ENCODE data around the gene POU5F2. TPM values are rescaled to one million over a fixed set of nuclear protein-coding genes. Genes with fewer than 3 reads are reported as not detected.

Gene POU5F2
- total RNA-seq, 2 donors from 2014 or later, result 0.40 to 0.84 TPM

DNA sequence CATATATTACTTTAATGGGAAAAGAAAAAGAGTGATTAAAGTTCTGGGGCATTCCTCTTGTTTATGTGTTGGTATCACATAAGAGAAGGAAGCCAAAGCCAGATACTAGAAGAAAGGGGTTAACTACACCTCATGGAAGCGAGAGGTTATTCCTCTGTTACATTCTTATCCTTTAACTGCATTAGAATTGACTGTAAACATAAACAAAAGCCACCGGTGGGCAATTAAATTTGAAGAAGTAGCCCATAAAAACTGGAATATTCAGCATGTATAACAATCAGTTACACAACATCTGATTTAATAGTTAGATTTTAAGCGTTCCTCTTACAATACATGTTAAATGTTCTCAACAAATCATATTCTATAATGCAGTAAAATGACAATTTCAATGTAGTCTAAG, 18.8 kb downstream of the POU5F2 start:
- Mint-ChIP-seq H3K27ac (no peak overlapping the region), H3K4me3 (no peak overlapping the region), H3K36me3 (ENCODE audit: low read depth) (no peaks in the 10 kb centered on the region), H3K9me3 (no peaks in the 10 kb centered on the region), H3K4me1 (peaks cover 6% of the 10 kb centered on the region), H3K27me3 (ENCODE audit: insufficient read depth) (no peaks in the 10 kb centered on the region)
- WGBS, 2 experiments (ENCODE audit: insufficient coverage in 1 of 2, insufficient read length in 1 of 2), result 66 to 100% methylated on average over 1 to 3 of the region's 3 CpGs
- peaks cover 5% of the 10 kb centered on the region for H3K27me3 ChIP-seq (ENCODE audit: control insufficient read depth, insufficient read depth, low read length, poor library complexity, severe bottlenecking)
- TF ChIP-seq, protein P1, sequence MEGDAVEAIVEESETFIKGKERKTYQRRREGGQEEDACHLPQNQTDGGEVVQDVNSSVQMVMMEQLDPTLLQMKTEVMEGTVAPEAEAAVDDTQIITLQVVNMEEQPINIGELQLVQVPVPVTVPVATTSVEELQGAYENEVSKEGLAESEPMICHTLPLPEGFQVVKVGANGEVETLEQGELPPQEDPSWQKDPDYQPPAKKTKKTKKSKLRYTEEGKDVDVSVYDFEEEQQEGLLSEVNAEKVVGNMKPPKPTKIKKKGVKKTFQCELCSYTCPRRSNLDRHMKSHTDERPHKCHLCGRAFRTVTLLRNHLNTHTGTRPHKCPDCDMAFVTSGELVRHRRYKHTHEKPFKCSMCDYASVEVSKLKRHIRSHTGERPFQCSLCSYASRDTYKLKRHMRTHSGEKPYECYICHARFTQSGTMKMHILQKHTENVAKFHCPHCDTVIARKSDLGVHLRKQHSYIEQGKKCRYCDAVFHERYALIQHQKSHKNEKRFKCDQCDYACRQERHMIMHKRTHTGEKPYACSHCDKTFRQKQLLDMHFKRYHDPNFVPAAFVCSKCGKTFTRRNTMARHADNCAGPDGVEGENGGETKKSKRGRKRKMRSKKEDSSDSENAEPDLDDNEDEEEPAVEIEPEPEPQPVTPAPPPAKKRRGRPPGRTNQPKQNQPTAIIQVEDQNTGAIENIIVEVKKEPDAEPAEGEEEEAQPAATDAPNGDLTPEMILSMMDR (conservative IDR thresholded peaks at IDR 0.05), result no peak
- no peak overlapping the region for H3K27ac ChIP-seq (ENCODE audit: low read depth, low read length)
- no peak for DNase-seq
- no peaks in the 10 kb centered on the region for H3K36me3 ChIP-seq (ENCODE audit: control insufficient read depth, insufficient read depth, low read length)
- H3K9ac ChIP-seq (ENCODE audit: extremely low read depth, low read length, poor library complexity, severe bottlenecking), result no peak overlapping the region
- no peaks in the 10 kb centered on the region for H3K4me1 ChIP-seq (ENCODE audit: control insufficient read depth, insufficient read depth, low read length)
- no peak overlapping the region for H3K4me3 ChIP-seq (ENCODE audit: low read length)
- H3K9me3 ChIP-seq (ENCODE audit: control insufficient read depth, low read length), result no peaks in the 10 kb centered on the region

DNA sequence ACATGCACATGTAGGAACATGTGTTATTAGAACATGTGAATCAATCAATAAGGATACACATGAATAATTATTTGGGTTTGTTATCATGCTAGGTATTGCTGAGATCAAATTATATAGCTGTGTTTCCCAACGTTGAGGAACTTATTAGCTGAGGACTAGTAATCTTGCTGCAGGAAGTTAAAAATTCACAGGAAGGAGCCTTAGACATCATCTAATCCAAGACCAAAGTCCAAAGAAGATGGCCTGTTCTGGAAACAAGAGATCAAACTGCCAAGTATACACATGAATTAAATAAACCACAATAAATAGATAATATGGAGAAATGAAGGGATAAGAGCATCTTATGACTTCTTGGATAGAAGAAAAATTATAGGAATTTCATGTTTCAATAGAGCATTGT, 19.9 kb downstream of the POU5F2 start:
- Mint-ChIP-seq H3K36me3 (ENCODE audit: low read depth) (no peaks in the 10 kb centered on the region), H3K27ac (no peak overlapping the region), H3K4me3 (no peak overlapping the region), H3K27me3 (ENCODE audit: insufficient read depth) (no peaks in the 10 kb centered on the region), H3K9me3 (no peaks in the 10 kb centered on the region), H3K4me1 (peaks cover 6% of the 10 kb centered on the region)
- no peak overlapping the region for H3K27ac ChIP-seq (ENCODE audit: low read depth, low read length)
- WGBS, 2 experiments (ENCODE audit: insufficient coverage in 1 of 2, insufficient read length in 1 of 2), result 60 to 94% methylated on average over 1 of the region's 1 CpG
- H3K9me3 ChIP-seq (ENCODE audit: control insufficient read depth, low read length), result no peaks in the 10 kb centered on the region
- H3K36me3 ChIP-seq (ENCODE audit: control insufficient read depth, insufficient read depth, low read length), result no peaks in the 10 kb centered on the region
- DNase-seq, result no peak
- H3K9ac ChIP-seq (ENCODE audit: extremely low read depth, low read length, poor library complexity, severe bottlenecking), result no peak overlapping the region
- no peaks in the 10 kb centered on the region for H3K4me1 ChIP-seq (ENCODE audit: control insufficient read depth, insufficient read depth, low read length)
- TF ChIP-seq, protein P1 (conservative IDR thresholded peaks at IDR 0.05), result no peak
- peaks cover 9% of the 10 kb centered on the region for H3K27me3 ChIP-seq (ENCODE audit: control insufficient read depth, insufficient read depth, low read length, poor library complexity, severe bottlenecking)
- H3K4me3 ChIP-seq (ENCODE audit: low read length), result no peak overlapping the region

DNA sequence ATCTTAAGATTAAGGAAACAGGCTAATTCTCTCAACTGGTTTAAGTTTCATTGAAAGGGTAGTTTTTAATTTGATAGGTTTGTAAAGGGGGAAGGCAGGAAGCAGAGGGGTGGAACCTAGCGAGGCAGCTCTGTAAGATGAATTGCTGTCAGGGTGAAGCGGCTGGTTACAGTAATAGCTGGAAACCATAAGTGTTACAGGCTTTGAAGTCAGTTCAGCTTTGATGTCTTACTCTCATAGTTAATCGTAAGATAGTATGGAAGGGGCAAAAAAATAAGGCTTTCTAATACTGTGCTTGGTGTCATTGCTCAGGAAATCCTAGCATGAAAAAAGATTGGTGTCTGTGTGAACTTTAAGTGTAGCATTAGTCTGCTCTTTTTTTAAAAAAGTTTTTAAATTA, 20.3 kb downstream of the POU5F2 start:
- Histone ChIP-seq H3K9ac (ENCODE audit: extremely low read depth, low read length, poor library complexity, severe bottlenecking) (no peak overlapping the region), H3K27ac (ENCODE audit: low read depth, low read length) (no peak overlapping the region), H3K27me3 (ENCODE audit: control insufficient read depth, insufficient read depth, low read length, poor library complexity, severe bottlenecking) (peaks cover 9% of the 10 kb centered on the region), H3K4me3 (ENCODE audit: low read length) (no peak overlapping the region), H3K4me1 (ENCODE audit: control insufficient read depth, insufficient read depth, low read length) (no peaks in the 10 kb centered on the region), H3K36me3 (ENCODE audit: control insufficient read depth, insufficient read depth, low read length) (no peaks in the 10 kb centered on the region), H3K9me3 (ENCODE audit: control insufficient read depth, low read length) (no peaks in the 10 kb centered on the region)
- Mint-ChIP-seq H3K36me3 (ENCODE audit: low read depth) (no peaks in the 10 kb centered on the region), H3K4me3 (no peak overlapping the region), H3K27ac (no peak overlapping the region), H3K4me1 (peaks cover 6% of the 10 kb centered on the region), H3K27me3 (ENCODE audit: insufficient read depth) (no peaks in the 10 kb centered on the region), H3K9me3 (no peaks in the 10 kb centered on the region)
- WGBS, 2 experiments (ENCODE audit: insufficient coverage in 1 of 2, insufficient read length in 1 of 2), result 86 to 88% methylated on average over 3 of the region's 3 CpGs
- no peak for DNase-seq
- TF ChIP-seq, protein P1 (conservative IDR thresholded peaks at IDR 0.05), result no peak
